ENCODE results near the gene CLINT1. TPM values are rescaled to one million over a fixed set of nuclear protein-coding genes. Genes with fewer than 3 reads are reported as not detected.
"Not testable (repeated sequence)": the region's sequence is repeated elsewhere in the genome, so short reads cannot be mapped to it uniquely, and the experiment has no call there.

CLINT1 gene
- total RNA-seq, 1 donor from 2014 or later = 138 TPM

DNA sequence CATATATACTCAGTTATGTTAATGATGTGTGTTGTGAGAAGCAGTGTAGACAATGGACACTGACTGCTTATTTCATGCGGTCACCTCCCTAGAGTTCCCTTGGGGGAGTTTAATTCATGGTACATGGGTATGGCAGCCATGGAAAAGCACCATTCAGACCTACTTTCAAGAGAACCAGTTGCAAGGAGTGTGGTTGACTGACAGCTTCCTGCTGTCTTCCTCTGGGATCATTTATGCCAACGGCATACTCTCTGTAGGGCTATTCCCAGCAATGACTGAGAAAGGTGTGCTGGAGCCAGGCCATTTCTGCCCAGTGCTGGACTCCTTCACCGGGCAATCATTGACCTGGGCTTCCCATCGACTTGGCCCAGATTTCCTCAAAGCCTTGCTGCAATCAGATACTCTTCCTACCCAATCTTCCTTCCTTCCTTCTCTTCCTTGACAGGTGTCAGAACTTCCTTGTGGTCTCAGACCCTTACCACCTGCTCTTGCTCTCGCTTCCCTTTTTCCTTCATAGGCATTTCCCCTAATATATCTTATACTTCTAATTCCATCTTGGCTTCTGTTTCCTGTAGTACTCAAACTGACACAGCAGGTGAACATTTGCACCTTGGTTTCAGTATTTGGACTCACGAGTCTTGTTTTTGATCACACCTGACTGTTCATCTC lies 3.4 kb upstream of the CLINT1 start:
- DNase-seq (ENCODE audit: low read depth, low spot score) = no peak

- no peak for DNase-seq (ENCODE audit: low read depth, low spot score)
These were observed 2.2 kb upstream of the CLINT1 start for GRCh38 chr5:157860898-157861890.

- no peak for DNase-seq (ENCODE audit: low read depth, low spot score)
These were observed 256 bp upstream of the CLINT1 start for GRCh38 chr5:157859227-157859575.

DNA sequence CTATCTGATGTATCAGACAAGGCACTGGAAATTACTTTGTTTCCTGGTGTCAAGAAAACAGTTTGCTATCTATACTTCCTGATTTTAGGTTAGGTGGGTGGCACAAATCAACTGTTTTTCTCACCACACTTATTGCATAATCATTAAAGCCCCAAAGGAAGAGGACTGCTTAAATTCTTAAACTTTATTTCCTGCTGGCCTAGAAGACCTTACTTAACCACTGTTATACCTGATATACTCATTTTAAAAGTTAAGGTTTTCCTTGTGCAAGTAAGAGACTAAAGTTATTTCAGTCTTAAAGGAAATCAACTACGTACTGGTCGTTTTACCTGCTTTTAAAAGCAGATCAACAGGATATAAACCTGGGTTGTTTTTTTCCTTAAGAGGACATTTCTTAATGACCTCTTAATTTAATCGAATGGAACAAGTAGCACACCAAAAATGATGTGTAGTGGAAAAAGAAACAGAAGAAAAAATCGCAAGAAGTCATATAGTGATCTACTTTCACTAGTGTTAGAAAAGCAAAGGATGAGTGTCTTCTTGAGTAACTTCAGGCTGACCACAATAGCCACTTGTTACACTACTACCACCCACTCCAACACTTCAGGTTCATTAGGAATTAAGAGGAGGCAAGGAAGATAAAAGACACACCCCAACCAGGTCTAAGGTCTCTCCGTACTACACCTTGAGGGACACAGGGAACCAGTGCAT lies 974 bp downstream of the CLINT1 start:
- no peak for DNase-seq (ENCODE audit: low read depth, low spot score)

DNA sequence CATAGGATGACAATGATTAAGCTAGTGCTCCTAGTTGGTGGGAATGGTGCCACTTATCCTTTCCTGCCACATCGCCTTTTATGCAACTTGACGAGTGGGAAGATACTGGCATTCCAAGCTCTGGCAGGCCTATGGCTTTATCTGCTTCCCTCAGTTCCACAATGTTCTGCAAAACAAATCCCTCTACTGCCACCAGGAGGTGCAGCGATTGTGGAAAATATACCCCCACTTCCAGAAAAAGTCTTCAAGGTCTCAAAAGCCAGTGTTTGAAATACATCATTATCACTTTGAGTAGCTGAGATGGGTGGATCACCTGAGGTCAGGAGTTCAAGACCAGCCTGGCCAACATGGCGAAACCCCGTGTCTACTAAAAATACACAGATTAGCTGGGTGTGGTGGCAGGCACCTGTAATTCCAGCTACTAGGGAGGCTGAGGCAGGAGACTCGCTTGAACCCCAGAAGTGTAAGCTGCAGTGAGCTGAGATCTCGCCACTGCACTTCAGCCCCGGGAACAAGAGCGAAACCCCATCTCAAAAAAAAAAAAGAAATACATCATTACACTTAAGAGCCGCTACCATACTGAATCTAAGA lies 3.4 kb downstream of the CLINT1 start:
- peak; percentile 51 for DNase-seq (ENCODE audit: low read depth, low spot score)

- not testable (repeated sequence) for DNase-seq (ENCODE audit: low read depth, low spot score)
These were observed 5.6 kb downstream of the CLINT1 start for GRCh38 chr5:157853365-157853764.

DNA sequence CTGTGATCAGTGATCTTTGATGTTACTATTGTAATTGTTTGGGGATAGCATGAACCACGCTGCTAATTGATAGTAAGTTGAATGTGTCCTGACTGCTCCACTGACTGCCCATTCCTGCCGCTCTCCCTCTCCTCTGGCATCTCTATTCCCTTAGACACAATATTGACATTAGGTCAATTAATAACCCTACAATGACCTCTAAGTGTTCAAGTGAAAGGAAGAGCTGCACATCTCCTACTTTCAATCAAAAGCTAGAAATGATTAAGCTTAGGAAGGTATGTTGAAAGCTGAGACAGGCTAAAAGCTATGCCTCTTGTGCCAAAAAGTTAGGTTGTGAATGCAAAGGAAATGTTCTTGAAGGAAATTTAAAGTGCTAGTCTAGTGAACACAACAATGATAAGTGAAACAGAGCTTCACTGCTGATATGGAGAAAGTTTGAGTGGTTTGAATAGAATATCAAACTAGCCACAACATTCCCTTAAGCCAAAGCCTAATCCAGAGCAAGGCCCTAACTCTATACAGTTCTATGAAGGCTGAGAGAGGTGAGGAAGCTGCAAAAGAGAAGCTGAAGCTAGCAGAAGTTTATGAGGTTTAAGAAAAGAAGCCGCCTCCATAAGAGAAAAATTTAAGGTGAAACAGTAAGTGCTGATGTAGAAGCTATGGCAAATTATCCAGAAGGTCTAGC lies 12.9 kb downstream of the CLINT1 start:
- DNase-seq (ENCODE audit: low read depth, low spot score) = no peak

GRCh38 chr5:157842787-157843186 lies 16.2 kb downstream of the CLINT1 start:
- DNase-seq (ENCODE audit: low read depth, low spot score) = no peak

- DNase-seq (ENCODE audit: low read depth, low spot score) = no peak
These were observed 16.8 kb downstream of the CLINT1 start for GRCh38 chr5:157842185-157842584.

- DNase-seq (ENCODE audit: low read depth, low spot score) = no peak
These were observed 19.7 kb downstream of the CLINT1 start for GRCh38 chr5:157839157-157839795.

DNA sequence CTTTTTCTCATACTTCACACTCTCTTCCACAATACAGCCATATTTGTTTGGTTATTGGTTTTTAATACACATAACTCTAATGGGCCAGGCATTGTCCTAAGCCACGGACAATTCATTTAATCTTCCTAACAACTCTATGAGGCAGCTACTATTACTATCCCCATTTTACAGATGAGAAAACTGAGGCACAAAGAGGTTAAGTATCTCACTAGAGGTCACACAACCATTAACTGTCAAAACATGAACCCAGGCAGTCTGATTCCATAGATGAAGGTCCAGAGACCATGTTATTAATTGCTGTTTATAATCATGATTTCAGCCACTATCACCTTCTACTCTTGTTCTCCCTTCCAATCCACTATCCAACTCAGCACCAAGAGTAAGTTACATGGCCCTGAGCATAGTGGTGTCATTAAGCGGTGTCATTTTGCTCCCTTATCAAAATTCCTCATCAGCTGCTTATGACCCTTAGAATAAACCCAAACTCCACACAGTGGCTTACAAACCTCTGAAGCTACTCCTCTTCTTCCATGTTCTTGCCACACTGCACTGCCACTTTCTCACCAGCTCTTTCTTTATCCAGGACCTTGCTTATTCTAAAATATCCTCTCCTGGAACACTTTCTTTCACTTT lies 22.7 kb downstream of the CLINT1 start:
- DNase-seq (ENCODE audit: low read depth, low spot score) = no peak

GRCh38 chr5:157835041-157835440 lies 23.9 kb downstream of the CLINT1 start:
- DNase-seq (ENCODE audit: low read depth, low spot score) = no peak

GRCh38 chr5:157828944-157829639 lies 29.9 kb downstream of the CLINT1 start:
- no peak for DNase-seq (ENCODE audit: low read depth, low spot score)

DNA sequence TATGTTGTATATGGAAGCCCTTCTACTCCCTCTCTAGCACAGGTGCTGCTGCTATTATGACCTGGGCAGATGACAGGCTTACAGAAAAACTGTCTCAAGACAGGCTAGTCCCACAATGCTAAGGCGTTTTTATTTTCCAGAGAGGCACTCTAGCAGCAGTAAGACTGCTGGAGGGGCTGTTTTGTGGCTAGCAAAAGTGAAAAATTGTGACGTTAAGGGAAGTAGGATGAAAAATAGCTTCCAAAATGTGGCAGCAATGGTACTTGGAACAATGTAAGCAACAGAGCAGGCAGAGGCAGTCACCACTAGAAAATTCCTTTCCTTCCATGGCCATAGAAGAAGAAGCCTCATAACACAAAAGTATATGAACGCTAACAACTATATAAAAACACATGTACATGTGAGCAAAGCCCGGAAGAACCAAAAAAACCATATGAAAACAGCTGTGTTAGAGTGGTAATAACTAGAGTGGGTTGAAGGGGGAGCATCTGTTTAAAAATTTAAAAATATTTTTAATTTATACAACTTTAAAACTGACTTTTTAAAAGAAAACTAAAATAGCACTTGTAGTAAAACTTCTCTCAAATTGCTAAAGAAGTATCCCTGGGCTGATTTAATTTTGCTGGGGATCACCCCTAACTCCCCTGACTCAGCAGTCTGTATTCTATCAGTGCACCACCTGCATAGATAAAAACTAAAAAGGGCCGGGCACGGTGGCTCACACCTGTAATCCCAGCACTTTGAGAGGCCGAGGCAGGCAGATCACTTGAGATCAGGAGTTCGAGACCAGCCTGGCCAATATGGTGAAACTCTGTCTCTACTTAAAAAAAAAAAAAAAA lies 30.6 kb downstream of the CLINT1 start:
- DNase-seq (ENCODE audit: low read depth, low spot score) = no peak

- peak; percentile 19 for DNase-seq (ENCODE audit: low read depth, low spot score)
These were observed 31.5 kb downstream of the CLINT1 start for GRCh38 chr5:157827423-157827822.

DNA sequence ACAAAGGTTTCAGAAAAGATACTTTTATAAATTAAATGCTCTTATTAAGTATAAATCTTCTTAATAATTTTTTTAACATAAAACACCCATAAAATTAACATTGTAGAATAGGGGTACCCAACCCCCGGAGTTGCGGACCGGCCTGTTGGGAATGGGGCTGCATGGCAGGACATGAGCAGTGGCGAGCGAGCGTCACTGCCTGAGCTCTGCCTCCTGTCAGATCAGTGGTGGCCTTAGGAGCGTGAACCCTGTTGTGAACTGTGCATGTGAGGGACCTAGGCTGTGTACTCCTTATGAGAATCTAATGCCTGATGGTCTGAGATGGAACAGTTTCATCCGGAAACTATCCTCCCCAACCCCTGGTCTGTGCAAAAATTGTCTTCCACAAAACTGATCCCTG lies 35.3 kb downstream of the CLINT1 start:
- DNase-seq (ENCODE audit: low read depth, low spot score) = no peak

DNA sequence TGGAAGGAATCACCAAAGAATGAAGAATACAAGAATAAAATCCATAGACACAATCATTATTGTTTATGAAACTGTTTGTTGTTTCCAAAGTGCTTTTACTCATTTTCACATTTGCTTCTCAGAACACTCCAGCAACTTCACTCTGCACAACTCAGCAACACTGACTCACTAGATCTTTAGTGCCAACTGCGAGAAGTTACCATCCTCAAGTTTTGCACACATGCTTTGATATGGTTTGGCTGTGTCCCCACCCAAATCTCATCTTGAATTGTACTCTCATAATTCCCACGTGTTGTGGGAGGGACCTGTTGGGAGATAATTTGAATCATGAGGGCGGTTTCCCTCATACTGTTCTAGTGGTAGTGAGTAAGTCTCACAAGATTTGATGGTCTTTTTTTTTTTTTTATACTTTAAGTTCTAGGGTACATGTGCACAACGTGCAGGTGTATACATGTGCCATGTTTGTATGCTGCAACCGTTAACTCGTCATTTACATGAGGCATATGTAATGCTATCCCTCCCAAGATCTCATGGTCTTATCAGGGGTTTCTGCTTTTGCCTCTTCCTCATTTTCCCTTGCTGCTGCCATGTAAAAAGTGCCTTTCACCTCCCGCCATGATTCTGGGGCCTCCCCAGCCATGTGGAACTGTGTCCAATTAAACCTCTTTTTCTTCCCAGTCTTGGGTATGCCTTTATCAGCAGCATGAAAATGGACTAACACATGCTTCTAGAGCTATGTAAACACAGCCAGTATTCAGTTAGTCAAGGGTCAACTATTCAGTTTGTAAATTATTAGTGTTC lies 36.9 kb downstream of the CLINT1 start:
- DNase-seq (ENCODE audit: low read depth, low spot score) = no peak

DNA sequence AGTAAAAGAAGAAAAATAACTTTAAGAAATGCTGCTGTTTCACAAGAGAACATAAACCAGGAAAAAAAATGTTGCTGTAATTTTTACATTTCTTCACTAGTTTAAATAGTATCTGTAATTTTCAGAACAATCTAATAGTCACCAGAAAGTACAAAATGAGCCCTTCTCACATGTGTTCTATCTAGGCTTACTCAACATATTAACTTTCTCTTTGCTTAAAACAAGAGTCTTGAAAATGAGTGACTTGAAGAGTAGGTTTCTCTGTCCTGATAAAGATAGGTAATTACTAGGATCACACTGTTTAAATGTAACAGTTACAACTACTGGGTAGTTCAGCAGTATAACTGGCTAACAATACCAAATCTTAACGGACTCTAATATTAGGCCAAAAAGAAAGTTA lies 37.5 kb downstream of the CLINT1 start:
- DNase-seq (ENCODE audit: low read depth, low spot score) = no peak
